HG03025 (cell line): ENCODE results near the gene EFCAB8.

Experiments used
- ATAC-seq: cut with Tn5 transposase; IDR thresholded peaks from one replicate; pipeline ENCODE4 v1.9.1; 2021; ENCODE audit warnings: mild to moderate bottlenecking, moderate library complexity; ENCODE audit not compliant: unreplicated experiment, low FRiP score

EFCAB8 gene

GRCh38 chr20:32980131-32980941 is 121.6 kb downstream of the EFCAB8 start:
- no peak for ATAC-seq

- ATAC-seq: no peak
Measured at GRCh38 chr20:32980990-32981389, 122.3 kb downstream of the EFCAB8 start.

- no peak for ATAC-seq
Measured at GRCh38 chr20:32982617-32983458, 124.1 kb downstream of the EFCAB8 start.

- ATAC-seq: no peak
Measured at GRCh38 chr20:32983459-32984112, 124.9 kb downstream of the EFCAB8 start.

GRCh38 chr20:32984196-32984595 is 125.5 kb downstream of the EFCAB8 start:
- no peak for ATAC-seq

GRCh38 chr20:32984631-32985354 is 126.1 kb downstream of the EFCAB8 start:
- no peak for ATAC-seq

GRCh38 chr20:32985596-32985995 is 126.9 kb downstream of the EFCAB8 start:
- ATAC-seq: no peak

- no peak for ATAC-seq
Measured at GRCh38 chr20:32986331-32986966, 127.7 kb downstream of the EFCAB8 start.

GRCh38 chr20:32987044-32987825 is 128.5 kb downstream of the EFCAB8 start:
- ATAC-seq: no peak

- ATAC-seq: no peak
Measured at GRCh38 chr20:32988008-32988407, 129.3 kb downstream of the EFCAB8 start.

GRCh38 chr20:32989507-32990283 is 131.0 kb downstream of the EFCAB8 start:
- ATAC-seq: no peak

- no peak for ATAC-seq
Measured at GRCh38 chr20:32990426-32990825, 131.7 kb downstream of the EFCAB8 start.

- ATAC-seq: no peak
Measured at GRCh38 chr20:32991383-32991782, 132.7 kb downstream of the EFCAB8 start.

GRCh38 chr20:32991792-32992641 is 133.3 kb downstream of the EFCAB8 start:
- no peak for ATAC-seq

GRCh38 chr20:32993496-32994050 is 134.8 kb downstream of the EFCAB8 start:
- ATAC-seq: no peak

- ATAC-seq: no peak
Measured at GRCh38 chr20:32995802-32996201, 137.1 kb downstream of the EFCAB8 start.

GRCh38 chr20:32997431-32997830 is 138.7 kb downstream of the EFCAB8 start:
- no peak for ATAC-seq
